ENCODE measurements around the gene TRIM71. TPM values are rescaled to one million over a fixed set of nuclear protein-coding genes. Genes with fewer than 3 reads are reported as not detected.

The TRIM71 gene
- total RNA-seq, 1 donor from 2014 or later, result 2.5 TPM

DNA sequence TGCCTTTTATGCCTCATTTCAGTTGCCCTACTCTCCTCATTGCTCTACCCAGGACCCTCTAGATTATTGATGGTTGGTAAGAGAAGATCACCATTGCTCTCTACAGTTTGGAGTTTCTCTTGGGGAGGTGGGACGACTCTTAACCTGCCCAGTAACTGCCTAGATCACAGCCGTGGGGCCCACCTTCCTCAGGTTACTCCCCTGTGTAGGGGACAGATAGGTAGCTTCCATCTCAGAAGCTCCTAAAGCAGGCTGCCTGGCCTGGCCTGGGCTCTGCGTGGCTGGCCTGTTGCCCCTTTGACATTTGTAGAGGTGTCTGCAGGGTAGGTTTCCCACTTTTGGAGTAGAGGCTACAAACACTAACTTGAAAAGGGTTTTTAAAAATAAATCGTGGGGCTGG lies 42.7 kb downstream of the TRIM71 start:
- intact Hi-C loops (cut with DNase I), result no loop called here
- Histone ChIP-seq H3K27ac (no peak overlapping the region), H3K27me3 (ENCODE audit: low read depth) (no peaks in the 10 kb centered on the region), H3K4me3 (no peak overlapping the region), H3K9me3 (no peaks in the 10 kb centered on the region), H3K36me3 (no peaks in the 10 kb centered on the region), H3K4me1 (peaks cover 6% of the 10 kb centered on the region)
- TF ChIP-seq, protein P1, sequence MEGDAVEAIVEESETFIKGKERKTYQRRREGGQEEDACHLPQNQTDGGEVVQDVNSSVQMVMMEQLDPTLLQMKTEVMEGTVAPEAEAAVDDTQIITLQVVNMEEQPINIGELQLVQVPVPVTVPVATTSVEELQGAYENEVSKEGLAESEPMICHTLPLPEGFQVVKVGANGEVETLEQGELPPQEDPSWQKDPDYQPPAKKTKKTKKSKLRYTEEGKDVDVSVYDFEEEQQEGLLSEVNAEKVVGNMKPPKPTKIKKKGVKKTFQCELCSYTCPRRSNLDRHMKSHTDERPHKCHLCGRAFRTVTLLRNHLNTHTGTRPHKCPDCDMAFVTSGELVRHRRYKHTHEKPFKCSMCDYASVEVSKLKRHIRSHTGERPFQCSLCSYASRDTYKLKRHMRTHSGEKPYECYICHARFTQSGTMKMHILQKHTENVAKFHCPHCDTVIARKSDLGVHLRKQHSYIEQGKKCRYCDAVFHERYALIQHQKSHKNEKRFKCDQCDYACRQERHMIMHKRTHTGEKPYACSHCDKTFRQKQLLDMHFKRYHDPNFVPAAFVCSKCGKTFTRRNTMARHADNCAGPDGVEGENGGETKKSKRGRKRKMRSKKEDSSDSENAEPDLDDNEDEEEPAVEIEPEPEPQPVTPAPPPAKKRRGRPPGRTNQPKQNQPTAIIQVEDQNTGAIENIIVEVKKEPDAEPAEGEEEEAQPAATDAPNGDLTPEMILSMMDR (IDR thresholded peaks at IDR 0.05), result no peak
- ATAC-seq, result no peak
- DNase-seq, result no peak

GRCh38 chr3:32861681-32862080 lies 43.9 kb downstream of the TRIM71 start:
- Histone ChIP-seq H3K27ac (no peak overlapping the region), H3K4me1 (peaks cover 6% of the 10 kb centered on the region), H3K27me3 (ENCODE audit: low read depth) (no peaks in the 10 kb centered on the region), H3K36me3 (no peaks in the 10 kb centered on the region), H3K9me3 (no peaks in the 10 kb centered on the region), H3K4me3 (no peak overlapping the region)
- DNase-seq, result no peak
- no peak for ATAC-seq
- TF ChIP-seq, protein P1 (IDR thresholded peaks at IDR 0.05), result no peak
- intact Hi-C loops (cut with DNase I), result no loop called here

- TF ChIP-seq, protein P1 (IDR thresholded peaks at IDR 0.05), result no peak
- no peak overlapping the region for H3K4me3 ChIP-seq
- no peaks in the 10 kb centered on the region for H3K9me3 ChIP-seq
- no peaks in the 10 kb centered on the region for H3K36me3 ChIP-seq
- no peaks in the 10 kb centered on the region for H3K27me3 ChIP-seq (ENCODE audit: low read depth)
- no peak overlapping the region for H3K27ac ChIP-seq
- intact Hi-C loops (cut with DNase I), result no loop called here
- ATAC-seq (no peak), DNase-seq (no peak)
- peaks cover 6% of the 10 kb centered on the region for H3K4me1 ChIP-seq
Measured at GRCh38 chr3:32862247-32862935, 44.6 kb downstream of the TRIM71 start.

DNA sequence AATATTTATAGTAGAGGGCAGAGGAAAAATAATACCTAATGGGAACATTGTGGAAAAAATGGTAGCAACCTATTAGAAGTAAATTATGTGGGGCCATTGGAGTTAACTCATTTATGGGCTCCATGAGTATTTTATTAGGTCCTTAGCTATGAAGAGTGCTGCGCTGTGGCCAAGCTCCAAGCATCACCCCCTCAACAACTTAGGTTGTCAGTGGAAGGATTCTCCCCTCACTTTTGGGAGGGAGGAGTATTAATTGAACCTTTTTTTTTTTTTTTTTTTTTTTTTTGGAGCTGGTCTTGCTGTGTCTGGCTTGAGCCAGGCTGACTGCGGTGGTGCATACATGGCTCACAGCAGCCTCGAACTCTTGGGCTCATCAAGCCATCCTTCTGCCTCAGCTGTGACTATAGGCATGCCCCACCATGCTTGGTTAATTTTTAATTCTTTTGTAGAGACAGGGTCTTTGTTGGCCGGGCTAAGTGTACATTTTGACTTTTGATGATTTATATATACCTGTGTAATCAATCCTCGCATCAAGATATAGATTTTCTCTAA lies 45.2 kb downstream of the TRIM71 start:
- Histone ChIP-seq H3K27me3 (ENCODE audit: low read depth) (no peaks in the 10 kb centered on the region), H3K9me3 (no peaks in the 10 kb centered on the region), H3K4me1 (peaks cover 6% of the 10 kb centered on the region), H3K36me3 (no peaks in the 10 kb centered on the region), H3K27ac (no peak overlapping the region), H3K4me3 (no peak overlapping the region)
- no peak for DNase-seq
- no peak for ATAC-seq
- intact Hi-C loops (cut with DNase I), result no loop called here
- TF ChIP-seq, protein P1 (IDR thresholded peaks at IDR 0.05), result no peak

- no peak for DNase-seq
- TF ChIP-seq, protein P1 (IDR thresholded peaks at IDR 0.05), result no peak
- intact Hi-C loops (cut with DNase I), result no loop called here
- Histone ChIP-seq H3K4me1 (peaks cover 6% of the 10 kb centered on the region), H3K4me3 (no peak overlapping the region), H3K27ac (no peak overlapping the region), H3K27me3 (ENCODE audit: low read depth) (no peaks in the 10 kb centered on the region), H3K36me3 (no peaks in the 10 kb centered on the region), H3K9me3 (no peaks in the 10 kb centered on the region)
- peak; percentile 55 to 59 for ATAC-seq
Measured at GRCh38 chr3:32865383-32865782, 47.6 kb downstream of the TRIM71 start.

Measured in lower lobe of right lung (tissue), 2 donors.